GM12875 (cell line): ENCODE measurements around the gene ALB.

Source experiments
- H3K4me3 ChIP-seq: one replicate; pipeline ENCODE4 v1.5.1; 2011; ENCODE audit warnings: low read depth, low read length, control low read depth
- TF ChIP-seq, protein P1 (sequence below): IDR thresholded peaks from 2 replicates; pipeline ENCODE4 v1.5.1; 2011; ENCODE audit warnings: low read depth, mild to moderate bottlenecking, control low read depth, inconsistent platforms, low read length, moderate library complexity, borderline replicate concordance; ENCODE audit not compliant: insufficient read depth

The ALB gene

GRCh38 chr4:73438048-73438447 is 34.0 kb downstream of the ALB start:
- H3K4me3 ChIP-seq: no peak overlapping the region
- TF ChIP-seq, protein P1, sequence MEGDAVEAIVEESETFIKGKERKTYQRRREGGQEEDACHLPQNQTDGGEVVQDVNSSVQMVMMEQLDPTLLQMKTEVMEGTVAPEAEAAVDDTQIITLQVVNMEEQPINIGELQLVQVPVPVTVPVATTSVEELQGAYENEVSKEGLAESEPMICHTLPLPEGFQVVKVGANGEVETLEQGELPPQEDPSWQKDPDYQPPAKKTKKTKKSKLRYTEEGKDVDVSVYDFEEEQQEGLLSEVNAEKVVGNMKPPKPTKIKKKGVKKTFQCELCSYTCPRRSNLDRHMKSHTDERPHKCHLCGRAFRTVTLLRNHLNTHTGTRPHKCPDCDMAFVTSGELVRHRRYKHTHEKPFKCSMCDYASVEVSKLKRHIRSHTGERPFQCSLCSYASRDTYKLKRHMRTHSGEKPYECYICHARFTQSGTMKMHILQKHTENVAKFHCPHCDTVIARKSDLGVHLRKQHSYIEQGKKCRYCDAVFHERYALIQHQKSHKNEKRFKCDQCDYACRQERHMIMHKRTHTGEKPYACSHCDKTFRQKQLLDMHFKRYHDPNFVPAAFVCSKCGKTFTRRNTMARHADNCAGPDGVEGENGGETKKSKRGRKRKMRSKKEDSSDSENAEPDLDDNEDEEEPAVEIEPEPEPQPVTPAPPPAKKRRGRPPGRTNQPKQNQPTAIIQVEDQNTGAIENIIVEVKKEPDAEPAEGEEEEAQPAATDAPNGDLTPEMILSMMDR: no peak

DNA sequence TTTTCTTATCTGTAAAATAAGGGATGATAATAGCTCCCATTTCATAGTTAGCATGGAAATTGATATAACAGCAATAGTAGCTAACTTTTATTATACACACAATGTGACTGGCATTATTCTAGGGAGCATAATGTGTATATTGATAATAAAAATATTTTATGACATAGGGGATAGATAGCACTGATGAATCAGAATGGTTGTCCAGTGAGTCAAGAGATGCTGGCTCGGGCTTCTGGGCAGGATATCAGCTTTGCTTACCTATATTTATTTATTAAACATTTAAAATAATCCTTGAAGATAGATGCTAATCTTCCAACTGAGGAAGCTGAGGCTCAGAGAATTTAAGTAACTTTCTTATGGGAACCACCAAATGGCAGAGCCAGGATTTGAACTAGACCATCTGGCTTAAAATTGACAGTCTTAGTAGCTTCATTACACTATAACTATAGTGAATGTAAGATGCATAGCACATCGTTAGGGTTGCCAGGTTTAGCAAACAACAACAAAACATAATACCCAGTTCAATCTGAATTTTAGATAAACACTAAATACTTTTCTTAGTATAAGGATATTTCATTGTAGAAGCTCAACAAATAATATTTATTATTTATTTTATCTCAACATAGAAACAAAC is 34.6 kb downstream of the ALB start:
- TF ChIP-seq, protein P1: no peak
- no peak overlapping the region for H3K4me3 ChIP-seq

- H3K4me3 ChIP-seq: no peak overlapping the region
- TF ChIP-seq, protein P1: no peak
Measured at GRCh38 chr4:73439445-73439844, 35.4 kb downstream of the ALB start.

GRCh38 chr4:73439991-73440390 is 35.9 kb downstream of the ALB start:
- H3K4me3 ChIP-seq: no peak overlapping the region
- TF ChIP-seq, protein P1: no peak

GRCh38 chr4:73440653-73441052 is 36.6 kb downstream of the ALB start:
- TF ChIP-seq, protein P1: no peak

GRCh38 chr4:73442275-73442674 is 38.2 kb downstream of the ALB start:
- H3K4me3 ChIP-seq: no peak overlapping the region
- TF ChIP-seq, protein P1: no peak

More at GRCh38 chr4:73440653-73441052, 36.6 kb downstream of the ALB start:
- no peak overlapping the region for H3K4me3 ChIP-seq

DNA sequence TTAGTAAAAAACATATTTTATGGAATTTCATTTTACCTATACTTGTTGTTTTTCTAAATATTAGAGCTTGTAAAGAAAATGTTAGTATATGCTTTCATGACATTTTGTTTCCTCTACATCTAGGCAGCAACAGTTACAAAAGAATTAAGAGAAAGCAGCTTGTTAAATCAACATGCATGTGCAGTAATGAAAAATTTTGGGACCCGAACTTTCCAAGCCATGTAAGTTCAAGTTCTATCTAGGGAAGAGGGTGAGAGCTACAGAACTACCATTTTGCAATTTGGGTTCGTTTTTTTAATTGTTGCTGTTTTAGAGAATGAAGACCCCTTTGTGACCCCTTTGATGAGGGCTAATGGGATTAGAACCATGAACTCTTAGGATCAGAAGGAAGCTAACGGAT is 39.1 kb downstream of the ALB start:
- TF ChIP-seq, protein P1: no peak
- no peak overlapping the region for H3K4me3 ChIP-seq
